PC-3 (cell line): ENCODE data around the gene AOPEP.

ENCODE experiments used
- EZH2 ChIP-seq: fragments of 300-600 bp; sonication (generic); IDR thresholded peaks from one replicate; pipeline ENCODE4 v1.6.1; 2017; ENCODE audit warnings: antibody characterized with exemption, mild to moderate bottlenecking, low read length; ENCODE audit not compliant: unreplicated experiment
- TF ChIP-seq, protein P1 (sequence below): fragments of 300-600 bp; sonication (generic); conservative IDR thresholded peaks from 2 replicates; pipeline ENCODE4 v1.5.1; 2017; ENCODE audit warnings: antibody characterized with exemption, low read depth, mild to moderate bottlenecking, low read length

DNA sequence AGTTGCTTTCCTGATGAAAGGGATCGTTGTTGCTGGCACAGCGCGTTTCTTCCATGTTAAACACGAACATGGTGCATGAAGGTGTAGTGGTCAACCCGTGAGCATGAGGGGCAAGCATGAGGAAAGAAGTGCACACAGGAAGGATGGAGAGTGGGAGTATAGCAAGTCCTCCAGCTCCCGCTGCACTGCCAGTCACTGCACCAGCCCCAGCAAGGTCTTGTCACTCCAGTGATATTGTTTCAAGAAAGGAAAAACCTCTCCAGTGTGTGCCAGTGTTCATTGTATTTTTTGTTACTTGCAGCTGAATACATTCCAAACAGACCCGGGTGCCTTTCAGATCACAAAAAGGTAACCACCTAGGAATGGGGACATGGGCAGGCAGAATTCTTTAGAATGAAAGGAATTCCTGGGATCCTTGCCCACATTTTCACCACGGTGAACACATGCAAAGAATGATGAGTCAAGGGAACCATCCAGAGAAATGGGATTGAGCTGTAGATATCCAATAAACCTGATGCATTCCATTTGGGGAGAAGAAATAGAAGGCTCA lies 186.3 kb downstream of the AOPEP start:
- TF ChIP-seq, protein P1, sequence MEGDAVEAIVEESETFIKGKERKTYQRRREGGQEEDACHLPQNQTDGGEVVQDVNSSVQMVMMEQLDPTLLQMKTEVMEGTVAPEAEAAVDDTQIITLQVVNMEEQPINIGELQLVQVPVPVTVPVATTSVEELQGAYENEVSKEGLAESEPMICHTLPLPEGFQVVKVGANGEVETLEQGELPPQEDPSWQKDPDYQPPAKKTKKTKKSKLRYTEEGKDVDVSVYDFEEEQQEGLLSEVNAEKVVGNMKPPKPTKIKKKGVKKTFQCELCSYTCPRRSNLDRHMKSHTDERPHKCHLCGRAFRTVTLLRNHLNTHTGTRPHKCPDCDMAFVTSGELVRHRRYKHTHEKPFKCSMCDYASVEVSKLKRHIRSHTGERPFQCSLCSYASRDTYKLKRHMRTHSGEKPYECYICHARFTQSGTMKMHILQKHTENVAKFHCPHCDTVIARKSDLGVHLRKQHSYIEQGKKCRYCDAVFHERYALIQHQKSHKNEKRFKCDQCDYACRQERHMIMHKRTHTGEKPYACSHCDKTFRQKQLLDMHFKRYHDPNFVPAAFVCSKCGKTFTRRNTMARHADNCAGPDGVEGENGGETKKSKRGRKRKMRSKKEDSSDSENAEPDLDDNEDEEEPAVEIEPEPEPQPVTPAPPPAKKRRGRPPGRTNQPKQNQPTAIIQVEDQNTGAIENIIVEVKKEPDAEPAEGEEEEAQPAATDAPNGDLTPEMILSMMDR: no peak
- no peak for TF ChIP-seq EZH2
